ENCODE measurements around the gene MAST4.

MAST4 gene

GRCh38 chr5:66717455-66718373 lies 121.5 kb downstream of the MAST4 start:
- Histone ChIP-seq H3K4me2 (peak overlapping the region in 4 of 11 experiments; percentile 14 to 66 (median 44); a peak in 6 of 22 replicates), H3K27ac (peak overlapping the region in 1 of 11 experiments; percentile 47; a peak in 1 of 22 replicates), H4K20me1 (no peaks in the 10 kb centered on the region), H3K27me3 (no peaks in the 10 kb centered on the region), H3K4me1 (peaks cover 0 to 16% (median 8%) of the 10 kb centered on the region in 10 experiments; a peak in 7 of 20 replicates), H3K36me3 (no peaks in the 10 kb centered on the region), H3K9ac (no peak overlapping the region), H3K4me3 (no peak overlapping the region), H3K9me3 (replicated peaks in 1 of 11) (peaks cover 0 to 4% (median 0%) of the 10 kb centered on the region in 11 experiments; a peak in 2 of 22 replicates)
- no peak for TF ChIP-seq Cebpa-rat (IDR thresholded peaks at IDR 0.05)

GRCh38 chr5:66718374-66719002 lies 122.3 kb downstream of the MAST4 start:
- Histone ChIP-seq H3K4me1 (peaks cover 0 to 21% (median 8%) of the 10 kb centered on the region in 10 experiments; a peak in 7 of 20 replicates), H4K20me1 (no peaks in the 10 kb centered on the region), H3K4me3 (no peak overlapping the region), H3K36me3 (no peaks in the 10 kb centered on the region), H3K9ac (no peak overlapping the region), H3K27me3 (no peaks in the 10 kb centered on the region), H3K27ac (peak overlapping the region in 1 of 11 experiments; percentile 47; a peak in 1 of 22 replicates), H3K9me3 (replicated peaks in 1 of 11) (no peaks in the 10 kb centered on the region), H3K4me2 (peak overlapping the region in 3 of 11 experiments; percentile 14 to 66 (median 63); a peak in 5 of 22 replicates)
- no peak for TF ChIP-seq Cebpa-rat (IDR thresholded peaks at IDR 0.05)

GRCh38 chr5:66720780-66721179 lies 124.6 kb downstream of the MAST4 start:
- no peak overlapping the region for H3K9ac ChIP-seq
- H3K4me1 ChIP-seq = peaks cover 0 to 21% (median 8%) of the 10 kb centered on the region in 10 experiments; a peak in 7 of 20 replicates
- H3K27me3 ChIP-seq = no peaks in the 10 kb centered on the region
- no peak overlapping the region for H3K4me2 ChIP-seq
- no peaks in the 10 kb centered on the region for H3K9me3 ChIP-seq (replicated peaks in 1 of 11)
- H3K36me3 ChIP-seq = no peaks in the 10 kb centered on the region
- no peak overlapping the region for H3K27ac ChIP-seq
- no peaks in the 10 kb centered on the region for H4K20me1 ChIP-seq
- TF ChIP-seq Cebpa-rat (IDR thresholded peaks at IDR 0.05) = no peak
- no peak overlapping the region for H3K4me3 ChIP-seq

- H3K4me1 ChIP-seq = peaks cover 0 to 21% (median 3%) of the 10 kb centered on the region in 10 experiments; a peak in 7 of 20 replicates
- H3K9me3 ChIP-seq (replicated peaks in 1 of 11) = no peaks in the 10 kb centered on the region
- H3K36me3 ChIP-seq = no peaks in the 10 kb centered on the region
- no peaks in the 10 kb centered on the region for H4K20me1 ChIP-seq
- no peak overlapping the region for H3K27ac ChIP-seq
- H3K4me2 ChIP-seq = peak overlapping the region in 4 of 11 experiments; percentile 11 to 27 (median 16); a peak in 4 of 22 replicates
- no peak overlapping the region for H3K4me3 ChIP-seq
- H3K27me3 ChIP-seq = no peaks in the 10 kb centered on the region
- H3K9ac ChIP-seq = no peak overlapping the region
- no peak for TF ChIP-seq Cebpa-rat (IDR thresholded peaks at IDR 0.05)
These were observed 126.5 kb downstream of the MAST4 start for GRCh38 chr5:66722686-66723085.

GRCh38 chr5:66724349-66725139 lies 128.4 kb downstream of the MAST4 start:
- Histone ChIP-seq H3K4me2 (no peak overlapping the region), H3K27ac (no peak overlapping the region), H3K4me1 (peaks cover 0 to 6% (median 0%) of the 10 kb centered on the region in 10 experiments; a peak in 4 of 20 replicates), H3K36me3 (no peaks in the 10 kb centered on the region), H4K20me1 (no peaks in the 10 kb centered on the region), H3K9me3 (replicated peaks in 1 of 11) (no peaks in the 10 kb centered on the region), H3K4me3 (no peak overlapping the region), H3K27me3 (no peaks in the 10 kb centered on the region), H3K9ac (no peak overlapping the region)
- TF ChIP-seq Cebpa-rat (IDR thresholded peaks at IDR 0.05) = no peak

- TF ChIP-seq Cebpa-rat (IDR thresholded peaks at IDR 0.05) = no peak
- Histone ChIP-seq H3K9me3 (replicated peaks in 1 of 11) (no peaks in the 10 kb centered on the region), H3K27me3 (no peaks in the 10 kb centered on the region)
These were observed 131.4 kb downstream of the MAST4 start for GRCh38 chr5:66727630-66728029.

GRCh38 chr5:66728049-66728448 lies 131.9 kb downstream of the MAST4 start:
- no peak overlapping the region for H3K4me3 ChIP-seq
- no peak for TF ChIP-seq Cebpa-rat (IDR thresholded peaks at IDR 0.05)
- H3K9me3 ChIP-seq (replicated peaks in 1 of 11) = no peaks in the 10 kb centered on the region
- no peaks in the 10 kb centered on the region for H4K20me1 ChIP-seq
- H3K4me2 ChIP-seq = no peak overlapping the region
- peaks cover 0 to 8% (median 0%) of the 10 kb centered on the region in 10 experiments; a peak in 5 of 20 replicates for H3K4me1 ChIP-seq
- H3K27ac ChIP-seq = no peak overlapping the region
- H3K27me3 ChIP-seq = no peaks in the 10 kb centered on the region
- H3K36me3 ChIP-seq = no peaks in the 10 kb centered on the region
- no peak overlapping the region for H3K9ac ChIP-seq

More at GRCh38 chr5:66727630-66728029, 131.4 kb downstream of the MAST4 start:
- Histone ChIP-seq H3K36me3 (no peaks in the 10 kb centered on the region), H3K4me2 (no peak overlapping the region), H4K20me1 (no peaks in the 10 kb centered on the region), H3K4me3 (no peak overlapping the region), H3K9ac (no peak overlapping the region), H3K4me1 (peaks cover 0 to 10% (median 0%) of the 10 kb centered on the region in 10 experiments; a peak in 5 of 20 replicates), H3K27ac (no peak overlapping the region)

GRCh38 chr5:66737096-66737495 lies 140.9 kb downstream of the MAST4 start:
- Histone ChIP-seq H3K4me3 (no peak overlapping the region), H3K27ac (no peak overlapping the region), H3K27me3 (no peaks in the 10 kb centered on the region), H3K4me2 (no peak overlapping the region), H4K20me1 (no peaks in the 10 kb centered on the region), H3K36me3 (no peaks in the 10 kb centered on the region), H3K9ac (no peak overlapping the region), H3K9me3 (replicated peaks in 1 of 11) (no peaks in the 10 kb centered on the region), H3K4me1 (peaks cover 7 to 44% (median 15%) of the 10 kb centered on the region in 10 experiments)
- TF ChIP-seq Cebpa-rat (IDR thresholded peaks at IDR 0.05) = no peak

All from BLaER1 treated with 17β-estradiol and CSF1 and Interleukin-3, amounts not matched to agents 10 nM and 100 nM (cell line).